Loucy (cell line): ENCODE results near the gene GRAMD2A.

ENCODE experiments used
- H2AFZ ChIP-seq: fragments of 200-600 bp; sonication (generic); 2 replicates; pipeline ENCODE4 v1.6.0; 2016; ENCODE audit warnings: antibody characterized with exemption, mild to moderate bottlenecking, low read length, moderate library complexity
- H3F3A ChIP-seq: fragments of 200-600 bp; 2 replicates; pipeline ENCODE4 v1.6.0; 2016; ENCODE audit warnings: antibody characterized with exemption, low read depth, mild to moderate bottlenecking
- H3K27me3 ChIP-seq: fragments of 200-600 bp; sonication (generic); 2 replicates; pipeline ENCODE4 v1.6.1; 2014; ENCODE audit warnings: low read length, mild to moderate bottlenecking; ENCODE audit not compliant: insufficient read depth, poor library complexity, severe bottlenecking
- H3K36me3 ChIP-seq: fragments of 200-600 bp; sonication (generic); 2 replicates; pipeline ENCODE4 v1.6.1; 2016; ENCODE audit warnings: low read length; ENCODE audit not compliant: insufficient read depth
- H3K4me1 ChIP-seq: fragments of 200-600 bp; sonication (generic); 2 replicates; pipeline ENCODE4 v1.5.1; 2014; ENCODE audit warnings: low read length, mild to moderate bottlenecking; ENCODE audit not compliant: insufficient read depth, poor library complexity, severe bottlenecking
- H3K4me2 ChIP-seq: fragments of 200-600 bp; sonication (generic); 2 replicates; pipeline ENCODE4 v1.6.0; 2014; ENCODE audit warnings: antibody characterized with exemption, low read length, low read depth, mild to moderate bottlenecking; ENCODE audit not compliant: poor library complexity, severe bottlenecking
- H3K4me3 ChIP-seq: fragments of 200-600 bp; sonication (generic); 2 replicates; pipeline ENCODE4 v1.5.1; 2014; ENCODE audit warnings: low read length, mild to moderate bottlenecking, mixed read lengths; ENCODE audit not compliant: poor library complexity, severe bottlenecking
- H3K79me2 ChIP-seq: fragments of 200-600 bp; sonication (generic); 2 replicates; pipeline ENCODE4 v1.6.1; 2014; ENCODE audit warnings: low read length; ENCODE audit not compliant: insufficient read depth
- H3K9ac ChIP-seq: fragments of 200-600 bp; sonication (generic); 2 replicates; pipeline ENCODE4 v1.6.0; 2014; ENCODE audit warnings: mild to moderate bottlenecking, low read depth, low read length, moderate library complexity; ENCODE audit not compliant: poor library complexity, severe bottlenecking
- H3K9me2 ChIP-seq: fragments of 200-600 bp; sonication (generic); replicated peaks from 2 replicates; pipeline ENCODE4 v1.6.1; 2016; ENCODE audit warnings: low read depth, low read length, mixed read lengths
- H3K9me3 ChIP-seq: fragments of 200-600 bp; sonication (generic); 2 replicates; pipeline ENCODE4 v1.6.1; 2014; ENCODE audit warnings: mild to moderate bottlenecking, antibody characterized with exemption, low read length, low read depth; ENCODE audit not compliant: insufficient read depth
- H4K20me1 ChIP-seq: fragments of 200-600 bp; sonication (generic); 2 replicates; pipeline ENCODE4 v1.6.0; 2014; ENCODE audit warnings: antibody characterized with exemption, low read length, mild to moderate bottlenecking; ENCODE audit not compliant: insufficient read depth, poor library complexity, severe bottlenecking
- CTCF ChIP-seq: fragments of 200-600 bp; sonication (generic); conservative IDR thresholded peaks from 2 replicates; pipeline ENCODE4 v1.5.1; 2014; ENCODE audit warnings: mild to moderate bottlenecking, antibody characterized with exemption, low read length
- EZH2phosphoT487 ChIP-seq: fragments of 200-600 bp; IDR thresholded peaks from 2 replicates; pipeline ENCODE4 v1.6.1; 2018; ENCODE audit warnings: antibody characterized with exemption, mild to moderate bottlenecking, moderate library complexity, borderline replicate concordance

GRAMD2A gene

GRCh38 chr15:72116731-72117485 lies 80.7 kb downstream of the GRAMD2A start:
- peaks cover 41% of the 10 kb centered on the region for H4K20me1 ChIP-seq

GRCh38 chr15:72113347-72114031 lies 84.1 kb downstream of the GRAMD2A start:
- Histone ChIP-seq H3F3A (no peaks in the 10 kb centered on the region), H3K27me3 (no peaks in the 10 kb centered on the region), H3K79me2 (peaks cover 84% of the 10 kb centered on the region), H3K4me3 (peak overlapping the region; percentile 96), H2AFZ (no peak overlapping the region), H3K4me2 (peak overlapping the region; percentile 83), H3K9ac (peak overlapping the region; percentile 68), H3K4me1 (peaks cover 47% of the 10 kb centered on the region), H3K9me3 (no peaks in the 10 kb centered on the region), H3K36me3 (no peaks in the 10 kb centered on the region), H3K9me2 (no peaks in the 10 kb centered on the region), H4K20me1 (peaks cover 41% of the 10 kb centered on the region)
- TF ChIP-seq EZH2phosphoT487, result no peak
- no peak for TF ChIP-seq CTCF

More at GRCh38 chr15:72116731-72117485, 80.7 kb downstream of the GRAMD2A start:
- no peaks in the 10 kb centered on the region for H3K36me3 ChIP-seq
- peak overlapping the region; percentile 68 for H3K9ac ChIP-seq
- H3K9me3 ChIP-seq, result no peaks in the 10 kb centered on the region
- peak overlapping the region; percentile 82 for H2AFZ ChIP-seq
- no peaks in the 10 kb centered on the region for H3K27me3 ChIP-seq
- TF ChIP-seq EZH2phosphoT487 (no peak), CTCF (no peak)
- H3K79me2 ChIP-seq, result peaks cover 60% of the 10 kb centered on the region
- H3K4me3 ChIP-seq, result peak overlapping the region; percentile 96
- peak overlapping the region; percentile 83 for H3K4me2 ChIP-seq
- H3K4me1 ChIP-seq, result peaks cover 54% of the 10 kb centered on the region
- H3F3A ChIP-seq, result no peaks in the 10 kb centered on the region
- no peaks in the 10 kb centered on the region for H3K9me2 ChIP-seq

- Histone ChIP-seq H3K9me2 (no peaks in the 10 kb centered on the region), H3K27me3 (no peaks in the 10 kb centered on the region), H4K20me1 (peaks cover 41% of the 10 kb centered on the region), H3K9ac (peak overlapping the region; percentile 68), H2AFZ (no peak overlapping the region), H3K9me3 (no peaks in the 10 kb centered on the region), H3F3A (no peaks in the 10 kb centered on the region), H3K4me3 (peak overlapping the region; percentile 96), H3K79me2 (peaks cover 91% of the 10 kb centered on the region), H3K36me3 (no peaks in the 10 kb centered on the region), H3K4me2 (peak overlapping the region; percentile 83), H3K4me1 (peaks cover 47% of the 10 kb centered on the region)
- TF ChIP-seq CTCF (no peak), EZH2phosphoT487 (no peak)
Observed at GRCh38 chr15:72112805-72113204, 84.8 kb downstream of the GRAMD2A start.
